Pancreas (tissue), 10 donors: ENCODE data around the gene TK1. TPM values are rescaled to one million over a fixed set of nuclear protein-coding genes. Genes with fewer than 3 reads are reported as not detected.

ENCODE experiments used
- ATAC-seq, 4 donors: fragments of 200-7000 bp; cut with Tn5 transposase; one replicate each; pipeline versions ENCODE4 v1.8.0 to v1.9.1; 2020; ENCODE audit warnings: mild to moderate bottlenecking in 4 of 4, moderate library complexity in 4 of 4
- DNase-seq, 6 donors: peaks; one replicate each; pipeline ENCODE4 v3.0.0-alpha.2; 2020
- FAIRE-seq: peaks from 2 replicates; lab custom pipeline; 2012; peaks lifted over from hg19 to GRCh38; lab: Jason Lieb, UNC
- H3K27ac ChIP-seq, 4 donors: fragments of 200-600 bp; sonication (generic); 1 replicate in 3 of 4; 2 replicates in 1 of 4; pipeline versions ENCODE4 v1.5.0 to v1.8.0; 2020
- H3K27me3 ChIP-seq, 4 donors: fragments of 200-600 bp; one replicate each; pipeline ENCODE4 v1.8.0; 2021
- H3K36me3 ChIP-seq, 3 donors: fragments of 200-600 bp; sonication (generic) in 1 of 3; one replicate each; pipeline versions ENCODE4 v1.5.0 to v1.8.0; 2020 to 2021
- H3K4me1 ChIP-seq, 3 donors: fragments of 200-600 bp; one replicate each; pipeline ENCODE4 v1.8.0; 2021
- H3K4me3 ChIP-seq, 4 donors: fragments of 200-600 bp; sonication (generic) in 2 of 4; one replicate each; pipeline versions ENCODE4 v1.5.0 to v1.8.0; 2020 to 2021
- H3K9me3 ChIP-seq, 4 donors: fragments of 200-600 bp; one replicate each; pipeline ENCODE4 v1.8.0; 2021
- WGBS, 2 donors: extraction: QIAGEN DNeasy Blood & Tissue Kit; methylation state at CpG; one replicate each; pipeline ENCODE4 v1.1.7; 2013; 5-methylcytosine and 5-hydroxymethylcytosine counted together
- intact Hi-C, 3 donors: fragments of 100-400 bp; cut with DNase I; formaldehyde crosslinking; loops; one replicate each; pipeline versions ENCODE4 v1.11.1 to v1.14.2; 2022
- polyA plus RNA-seq, 2 donors: library from polyadenylated mRNA; stranded (reverse); fragments of 200-250 nt; gene quantifications; one replicate each; pipeline ENCODE4 v1.2.3, GENCODE V29; 2013
- total RNA-seq, 6 donors: library from RNA; stranded (reverse); fragmentation: NEBNext Ultra II Directional in 4 of 6; extraction: Animal tissue kit (Norgen Biotek cat#: 25700) in 4 of 6; gene quantifications; one replicate each; pipeline versions ENCODE4 v1.2.1 to v1.2.4, GENCODE V29; 2021 to 2023
- TF ChIP-seq, protein P1 (sequence below), 4 donors: fragments of 200-600 bp; sonication (generic) in 3 of 4; IDR thresholded peaks; one replicate each; pipeline versions ENCODE4 v1.5.0 to v1.8.0; 2021; ENCODE audit warnings: antibody characterized with exemption in 4 of 4
- donor health status: healthy with polysubstance abuse.
- donor health status: DM: no; HTN: no; CAD: no; lungs with moderate emphysema.
- donor health status: DM: no; HTN: no; CAD: no.
- donor health status: control.
- donor health status: control.
- donor health status: Bipolar disorder and iron deficiency.
- donor health status: DM: yes; HTN: yes; CAD: no.
- donor health status: DM: no; HTN: no; CAD: no.
- donor health status: DM: no; HTN: no; CAD: no.
- donor health status: DM: yes; HTN: yes; CAD: no.

Gene TK1
- total and polyA plus RNA-seq, 8 donors = 1.2 to 4.2 (median 2.6) TPM

DNA sequence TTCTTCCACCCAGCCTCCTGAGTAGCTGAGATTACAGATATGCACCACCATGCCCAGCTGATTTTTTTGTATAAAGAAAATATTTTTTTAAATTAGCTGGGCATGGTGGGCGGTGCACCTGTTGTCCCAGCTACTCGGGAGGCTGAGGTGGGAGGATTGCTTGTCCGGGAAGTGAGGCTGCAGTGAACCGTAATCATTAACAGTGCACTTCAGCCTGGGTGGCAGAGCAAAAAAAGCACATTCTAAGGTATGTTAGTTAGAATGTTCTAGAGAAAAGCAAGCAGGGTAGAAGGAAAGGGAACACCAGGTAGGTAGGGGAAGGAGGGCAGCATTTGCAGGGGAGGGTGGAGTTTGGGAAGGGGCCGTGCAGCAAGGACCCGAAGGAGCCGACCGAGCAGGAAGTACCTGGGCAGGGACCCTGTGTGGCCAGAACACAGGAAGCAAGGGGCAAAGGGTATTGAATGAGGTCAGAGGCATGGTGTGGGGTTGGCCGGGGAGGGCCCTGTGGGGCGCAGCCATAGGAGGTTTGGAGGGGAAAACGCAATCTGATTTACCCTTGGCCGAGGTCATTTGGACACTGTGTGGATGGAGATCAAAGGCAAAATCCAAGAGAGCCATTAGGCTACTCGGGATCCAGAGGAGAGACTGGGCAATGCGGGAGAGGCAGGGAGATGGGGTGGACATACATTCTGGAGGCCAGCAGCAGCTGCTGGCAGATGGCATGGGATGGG lies 38.4 kb downstream of the TK1 start:
- Histone ChIP-seq H3K4me3 (no peak overlapping the region), H3K27ac (peak overlapping the region in 1 of 4 donors; percentile 2), H3K9me3 (no peaks in the 10 kb centered on the region), H3K36me3 (no peaks in the 10 kb centered on the region), H3K27me3 (no peaks in the 10 kb centered on the region), H3K4me1 (peaks cover 22 to 50% (median 47%) of the 10 kb centered on the region in 3 donors)
- DNase-seq (peak in 1 of 6 donors; percentile 5), ATAC-seq (no peak), FAIRE-seq (no peak)
- 73 to 76% methylated on average over 14 of the region's 14 CpGs for WGBS, 2 donors
- TF ChIP-seq, protein P1, sequence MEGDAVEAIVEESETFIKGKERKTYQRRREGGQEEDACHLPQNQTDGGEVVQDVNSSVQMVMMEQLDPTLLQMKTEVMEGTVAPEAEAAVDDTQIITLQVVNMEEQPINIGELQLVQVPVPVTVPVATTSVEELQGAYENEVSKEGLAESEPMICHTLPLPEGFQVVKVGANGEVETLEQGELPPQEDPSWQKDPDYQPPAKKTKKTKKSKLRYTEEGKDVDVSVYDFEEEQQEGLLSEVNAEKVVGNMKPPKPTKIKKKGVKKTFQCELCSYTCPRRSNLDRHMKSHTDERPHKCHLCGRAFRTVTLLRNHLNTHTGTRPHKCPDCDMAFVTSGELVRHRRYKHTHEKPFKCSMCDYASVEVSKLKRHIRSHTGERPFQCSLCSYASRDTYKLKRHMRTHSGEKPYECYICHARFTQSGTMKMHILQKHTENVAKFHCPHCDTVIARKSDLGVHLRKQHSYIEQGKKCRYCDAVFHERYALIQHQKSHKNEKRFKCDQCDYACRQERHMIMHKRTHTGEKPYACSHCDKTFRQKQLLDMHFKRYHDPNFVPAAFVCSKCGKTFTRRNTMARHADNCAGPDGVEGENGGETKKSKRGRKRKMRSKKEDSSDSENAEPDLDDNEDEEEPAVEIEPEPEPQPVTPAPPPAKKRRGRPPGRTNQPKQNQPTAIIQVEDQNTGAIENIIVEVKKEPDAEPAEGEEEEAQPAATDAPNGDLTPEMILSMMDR (IDR thresholded peaks at IDR 0.05) = no peak
- intact Hi-C loops = no loop called here

DNA sequence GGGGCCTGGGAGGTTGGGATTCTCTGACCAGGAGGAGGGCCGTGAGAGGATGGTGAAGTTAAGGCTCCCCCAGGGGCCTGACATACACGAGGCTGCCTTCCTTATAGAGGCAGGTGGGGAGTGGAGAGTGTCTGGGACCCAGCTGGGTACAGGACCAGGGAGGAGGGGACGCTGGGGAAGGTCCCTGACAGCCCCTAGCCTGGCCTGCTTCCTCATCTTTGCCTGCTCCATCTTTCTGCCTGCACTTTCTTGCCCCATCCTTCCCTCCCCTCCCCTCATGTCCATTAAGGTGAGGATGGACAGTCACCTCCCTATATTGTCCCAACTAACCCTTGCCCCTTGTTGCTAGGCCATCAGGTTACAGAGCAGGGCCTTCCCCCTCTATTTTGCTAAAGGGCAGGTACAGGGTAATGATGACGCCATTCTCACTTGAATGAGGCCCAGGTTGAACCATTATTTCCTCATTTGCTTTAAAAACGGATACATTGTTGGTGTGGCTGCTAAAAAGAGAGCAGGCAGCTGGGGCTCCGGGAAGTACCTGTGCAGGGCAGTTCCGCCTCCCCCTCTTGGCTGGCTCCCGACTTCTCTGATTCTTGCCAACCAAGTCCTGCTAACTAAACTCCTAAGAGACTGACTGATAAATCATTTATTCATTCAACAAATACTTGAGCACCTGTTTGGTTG lies 39.4 kb downstream of the TK1 start:
- no peak for FAIRE-seq

DNA sequence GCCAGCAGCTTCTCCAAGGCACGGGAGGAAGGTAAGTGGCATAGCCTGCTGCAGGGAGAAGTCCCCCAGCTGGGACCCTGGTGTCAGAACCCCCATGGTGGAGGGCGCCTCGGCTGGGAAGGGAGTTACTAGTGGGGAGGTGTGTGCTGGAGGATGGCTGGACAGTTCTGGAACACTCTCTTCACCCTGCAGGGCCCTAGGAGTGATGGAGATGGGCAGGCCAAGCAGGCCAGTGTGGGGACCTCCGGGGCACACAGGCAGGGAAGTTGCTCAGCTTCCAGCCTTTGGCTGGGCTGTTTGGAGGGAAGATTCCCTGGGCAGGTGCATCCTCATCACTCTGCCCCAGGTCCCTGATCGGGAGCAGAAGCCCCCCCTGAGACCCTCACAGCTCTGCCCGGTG lies 40.0 kb downstream of the TK1 start:
- Histone ChIP-seq H3K4me1 (peaks cover 24 to 54% (median 47%) of the 10 kb centered on the region in 3 donors), H3K27me3 (no peaks in the 10 kb centered on the region), H3K4me3 (no peak overlapping the region), H3K36me3 (no peaks in the 10 kb centered on the region), H3K9me3 (no peaks in the 10 kb centered on the region), H3K27ac (peak overlapping the region in 3 of 4 donors; percentile 2 to 81 (median 16))
- ATAC-seq = no peak
- intact Hi-C loops = no loop called here
- DNase-seq = peak in 2 of 6 donors; percentile 10 to 62
- no peak for FAIRE-seq
- TF ChIP-seq, protein P1 (IDR thresholded peaks at IDR 0.05) = no peak
- WGBS, 2 donors = 87 to 90% methylated on average over 6 of the region's 6 CpGs

More for the DNA sequence above, 39.4 kb downstream of the TK1 start:
- peak overlapping the region in 3 of 4 donors; percentile 2 to 81 (median 16) for H3K27ac ChIP-seq
- intact Hi-C loops = no loop called here
- DNase-seq = peak in 5 of 6 donors; percentile 55 to 66 (median 64)
- peaks cover 24 to 52% (median 48%) of the 10 kb centered on the region in 3 donors for H3K4me1 ChIP-seq
- no peaks in the 10 kb centered on the region for H3K27me3 ChIP-seq
- 47 to 49% methylated on average over 7 to 8 of the region's 8 CpGs for WGBS, 2 donors
- peak in 1 of 4 donors; percentile 27 for ATAC-seq
- no peaks in the 10 kb centered on the region for H3K36me3 ChIP-seq
- TF ChIP-seq, protein P1 (IDR thresholded peaks at IDR 0.05) = no peak
- H3K4me3 ChIP-seq = no peak overlapping the region
- no peaks in the 10 kb centered on the region for H3K9me3 ChIP-seq

DNA sequence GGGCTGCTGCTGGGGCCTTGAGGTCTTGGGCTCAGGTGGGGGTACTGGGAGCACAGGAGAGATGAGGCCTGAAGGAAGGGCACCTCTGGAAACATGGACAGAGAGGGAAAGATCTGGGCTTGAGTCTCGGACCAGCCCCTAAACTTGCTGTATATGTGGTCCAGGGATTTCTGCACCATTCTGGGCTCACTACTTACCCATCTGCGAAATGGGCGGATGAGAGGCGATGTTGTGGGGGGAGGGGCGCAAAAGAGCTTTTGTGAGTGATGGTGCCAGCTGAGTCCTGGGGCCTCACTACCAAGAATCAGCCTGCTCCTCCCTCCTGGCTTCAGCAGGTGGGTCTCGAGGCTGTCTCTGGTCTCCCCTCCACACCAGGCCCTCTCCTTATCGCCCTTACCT lies 40.4 kb downstream of the TK1 start:
- Histone ChIP-seq H3K4me1 (peaks cover 24 to 54% (median 43%) of the 10 kb centered on the region in 3 donors), H3K27me3 (no peaks in the 10 kb centered on the region), H3K4me3 (no peak overlapping the region), H3K9me3 (no peaks in the 10 kb centered on the region), H3K36me3 (no peaks in the 10 kb centered on the region), H3K27ac (peak overlapping the region; percentile 56 to 83 (median 82))
- ATAC-seq (no peak), FAIRE-seq (no peak), DNase-seq (peak in 3 of 6 donors; percentile 9 to 32 (median 23))
- TF ChIP-seq, protein P1 (IDR thresholded peaks at IDR 0.05) = no peak
- intact Hi-C loops = no loop called here
- 89 to 97% methylated on average over 7 of the region's 7 CpGs for WGBS, 2 donors
